CD14-positive monocyte (primary cell): Measurements from ENCODE around the gene FGD2. TPM values are rescaled to one million over a fixed set of nuclear protein-coding genes. Genes with fewer than 3 reads are reported as not detected.

Experiments used
- DNase-seq, 3 donors: peaks; one replicate each; pipeline ENCODE4 v3.0.0-alpha.2; 2011 to 2022
- H2AFZ ChIP-seq: 2 replicates; pipeline ENCODE4 v1.6.0; 2012; ENCODE audit warnings: mild to moderate bottlenecking, low read depth, low read length, inconsistent platforms; ENCODE audit not compliant: insufficient read depth, poor library complexity, severe bottlenecking
- H3K27ac ChIP-seq, 2 donors: 1 replicate in 1 of 2; 2 replicates in 1 of 2; pipeline ENCODE4 v1.5.1; 2012 to 2013; ENCODE audit warnings: low read length in 2 of 2, control low read depth in 1 of 2, inconsistent platforms in 1 of 2, low read depth in 1 of 2, mild to moderate bottlenecking in 1 of 2
- H3K27me3 ChIP-seq, 2 donors: one replicate each; pipeline versions ENCODE4 v1.6.0 to v1.6.1; 2011 to 2013; ENCODE audit warnings: low read length in 2 of 2; ENCODE audit not compliant: control insufficient read depth in 2 of 2, insufficient read depth in 2 of 2
- H3K36me3 ChIP-seq, 2 donors: replicated peaks in 1 of 2; 1 replicate in 1 of 2; 2 replicates in 1 of 2; pipeline versions ENCODE4 v1.5.1 to v1.6.1; 2012 to 2013; ENCODE audit warnings: low read length in 2 of 2, control low read depth in 1 of 2, inconsistent platforms in 1 of 2, mild to moderate bottlenecking in 1 of 2; ENCODE audit not compliant: insufficient read depth in 2 of 2, control insufficient read depth in 1 of 2
- H3K4me1 ChIP-seq, 2 donors: 1 replicate in 1 of 2; 2 replicates in 1 of 2; pipeline versions ENCODE4 v1.5.1 to v1.6.1; 2012 to 2013; ENCODE audit warnings: low read length in 2 of 2, control low read depth in 1 of 2, inconsistent platforms in 1 of 2, mild to moderate bottlenecking in 1 of 2, moderate library complexity in 1 of 2; ENCODE audit not compliant: insufficient read depth in 2 of 2, control insufficient read depth in 1 of 2
- H3K4me2 ChIP-seq: replicated peaks from 2 replicates; pipeline ENCODE3; 2012; ENCODE audit warnings: low read length, moderate library complexity, mild to moderate bottlenecking; ENCODE audit not compliant: poor library complexity, severe bottlenecking; ENCODE audit errors: extremely low read depth
- H3K4me3 ChIP-seq, 3 experiments: fragments of 200-600 bp in 1 of 3; sonication (generic) in 1 of 3; replicated peaks in 1 of 3; 1 replicate in 2 of 3; 2 replicates in 1 of 3; pipeline ENCODE4 v1.5.1; 2011 to 2013; ENCODE audit warnings: low read length in 3 of 3, mild to moderate bottlenecking in 3 of 3, control low read depth in 2 of 3, low read depth in 2 of 3, inconsistent platforms in 1 of 3, moderate library complexity in 1 of 3
- H3K79me2 ChIP-seq: 2 replicates; pipeline ENCODE4 v1.6.0; 2012; ENCODE audit warnings: mild to moderate bottlenecking, control low read depth, inconsistent platforms, low read length, moderate library complexity; ENCODE audit not compliant: insufficient read depth
- H3K9ac ChIP-seq: 2 replicates; pipeline ENCODE4 v1.6.0; 2017; ENCODE audit warnings: low read length, mild to moderate bottlenecking; ENCODE audit not compliant: insufficient read depth, poor library complexity, severe bottlenecking
- H3K9me3 ChIP-seq, 2 donors: replicated peaks in 1 of 2; 1 replicate in 1 of 2; 2 replicates in 1 of 2; pipeline versions ENCODE4 v1.5.1 to v1.6.1; 2012 to 2013; ENCODE audit warnings: low read length in 2 of 2, control low read depth in 1 of 2; ENCODE audit not compliant: control insufficient read depth in 1 of 2, insufficient read depth in 1 of 2
- H4K20me1 ChIP-seq: 2 replicates; pipeline ENCODE4 v1.6.0; 2012; ENCODE audit warnings: mild to moderate bottlenecking, low read length, control low read depth, moderate library complexity; ENCODE audit not compliant: insufficient read depth
- H3K27ac Mint-ChIP-seq, 7 donors: one replicate each; pipeline ENCODE4 v1.8.0; 2020; ENCODE audit warnings: mild to moderate bottlenecking in 7 of 7, mixed read lengths in 7 of 7, moderate library complexity in 6 of 7, inconsistent platforms in 2 of 7
- H3K27me3 Mint-ChIP-seq, 3 donors: one replicate each; pipeline ENCODE4 v1.8.0; 2021 to 2022; ENCODE audit warnings: low read depth in 3 of 3, mild to moderate bottlenecking in 3 of 3, mixed read lengths in 3 of 3, moderate library complexity in 3 of 3, inconsistent platforms in 1 of 3
- H3K36me3 Mint-ChIP-seq, 2 donors: one replicate each; pipeline ENCODE4 v1.8.0; 2020; ENCODE audit warnings: mixed read lengths in 2 of 2, inconsistent platforms in 1 of 2, mild to moderate bottlenecking in 1 of 2
- H3K4me1 Mint-ChIP-seq: one replicate; pipeline ENCODE4 v1.8.0; 2020; ENCODE audit warnings: mild to moderate bottlenecking, mixed read lengths
- H3K4me3 Mint-ChIP-seq, 2 donors: one replicate each; pipeline ENCODE4 v1.8.0; 2020; ENCODE audit warnings: mild to moderate bottlenecking in 2 of 2, mixed read lengths in 2 of 2, moderate library complexity in 1 of 2
- H3K9me3 Mint-ChIP-seq, 7 donors: one replicate each; pipeline ENCODE4 v1.8.0; 2020 to 2022; ENCODE audit warnings: mixed read lengths in 7 of 7, mild to moderate bottlenecking in 6 of 7, moderate library complexity in 6 of 7, inconsistent platforms in 2 of 7
- WGBS: methylation state at CpG from one replicate; pipeline ENCODE4 v1.1.5; 2013; ENCODE audit warnings: missing lambda C conversion rate; ENCODE audit not compliant: insufficient coverage; 5-methylcytosine and 5-hydroxymethylcytosine counted together
- intact Hi-C, 2 donors: fragments of 100-400 bp; cut with micrococcal nuclease; formaldehyde crosslinking; loops; one replicate each; pipeline versions ENCODE4 v1.15.0 to v1.15.1; 2023
- polyA plus RNA-seq, 3 donors: library from polyadenylated mRNA; depleted of rRNA in 1 of 3; unstranded in 2 of 3; stranded (reverse) in 1 of 3; fragments of 300-500 nt in 2 of 3; fragments of >200 nt in 1 of 3; fragmentation: Illumina TruSeq in 2 of 3; gene quantifications; 1 replicate in 2 of 3; 2 replicates in 1 of 3; pipeline ENCODE4 v1.2.3, GENCODE V29; 2012 to 2021
- TF ChIP-seq, protein P1 (sequence below): fragments of 200-600 bp; IDR thresholded peaks from one replicate; pipeline ENCODE4 v1.8.0; 2022; ENCODE audit warnings: antibody characterized with exemption, mild to moderate bottlenecking

Gene FGD2
- polyA plus RNA-seq, 3 donors = 25.3 to 356 (median 50.0) TPM

DNA sequence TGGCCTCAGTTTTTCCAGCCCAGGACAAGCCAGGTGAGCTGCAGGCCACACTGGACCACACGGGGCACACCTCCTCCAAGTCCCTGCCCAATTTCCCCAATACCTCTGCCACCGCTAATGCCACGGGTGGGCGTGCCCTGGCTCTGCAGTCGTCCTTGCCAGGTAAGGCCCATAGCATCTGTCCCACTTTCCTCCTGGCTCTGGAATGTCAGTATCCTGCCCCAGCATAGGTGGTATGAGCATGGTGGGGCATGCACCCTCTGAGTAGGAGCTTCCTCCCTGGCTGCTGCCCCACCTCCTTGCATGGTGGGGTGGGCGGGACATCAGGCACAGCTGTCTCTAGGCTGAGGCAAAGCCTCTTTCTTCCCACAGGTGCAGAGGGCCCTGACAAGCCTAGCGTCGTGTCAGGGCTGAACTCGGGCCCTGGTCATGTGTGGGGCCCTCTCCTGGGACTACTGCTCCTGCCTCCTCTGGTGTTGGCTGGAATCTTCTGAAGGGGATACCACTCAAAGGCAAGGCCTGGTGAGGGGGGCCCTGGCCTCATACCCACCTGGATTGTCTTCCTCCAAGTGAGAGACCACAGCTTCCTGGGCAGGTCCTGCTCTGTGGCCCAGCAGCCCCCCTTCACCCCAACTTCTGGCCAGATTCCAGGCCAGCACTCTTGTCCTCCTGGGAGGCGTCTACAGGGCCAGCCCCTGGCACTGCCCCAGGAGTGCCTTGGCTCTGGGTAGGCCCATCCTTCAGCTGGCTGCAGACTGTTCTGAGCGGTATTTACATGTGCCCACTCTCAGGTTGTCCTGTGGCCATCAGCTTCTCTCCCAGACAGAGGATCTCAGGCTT lies 41.8 kb upstream of the FGD2 start:
- H3K36me3 ChIP-seq = peaks cover 18% of the 10 kb centered on the region in 2 donors
- no peak for DNase-seq
- H3K9me3 ChIP-seq = no peaks in the 10 kb centered on the region
- H3K27ac Mint-ChIP-seq = peak overlapping the region; percentile 32 to 94 (median 90)
- H3K9me3 Mint-ChIP-seq = no peaks in the 10 kb centered on the region
- no peaks in the 10 kb centered on the region for H3K79me2 ChIP-seq
- intact Hi-C loops = loop anchor here (5.0 to 10.0 kb wide), 2 partner anchors 51 to 279 kb away; no protein-coding TSS in a partner anchor
- H3K4me2 ChIP-seq = no peak overlapping the region
- peaks cover 0 to 9% of the 10 kb centered on the region in 2 donors for H3K27me3 ChIP-seq
- H3K4me1 Mint-ChIP-seq = peaks cover 22% of the 10 kb centered on the region
- H3K27ac ChIP-seq = peak overlapping the region; percentile 24 to 51
- TF ChIP-seq, protein P1, sequence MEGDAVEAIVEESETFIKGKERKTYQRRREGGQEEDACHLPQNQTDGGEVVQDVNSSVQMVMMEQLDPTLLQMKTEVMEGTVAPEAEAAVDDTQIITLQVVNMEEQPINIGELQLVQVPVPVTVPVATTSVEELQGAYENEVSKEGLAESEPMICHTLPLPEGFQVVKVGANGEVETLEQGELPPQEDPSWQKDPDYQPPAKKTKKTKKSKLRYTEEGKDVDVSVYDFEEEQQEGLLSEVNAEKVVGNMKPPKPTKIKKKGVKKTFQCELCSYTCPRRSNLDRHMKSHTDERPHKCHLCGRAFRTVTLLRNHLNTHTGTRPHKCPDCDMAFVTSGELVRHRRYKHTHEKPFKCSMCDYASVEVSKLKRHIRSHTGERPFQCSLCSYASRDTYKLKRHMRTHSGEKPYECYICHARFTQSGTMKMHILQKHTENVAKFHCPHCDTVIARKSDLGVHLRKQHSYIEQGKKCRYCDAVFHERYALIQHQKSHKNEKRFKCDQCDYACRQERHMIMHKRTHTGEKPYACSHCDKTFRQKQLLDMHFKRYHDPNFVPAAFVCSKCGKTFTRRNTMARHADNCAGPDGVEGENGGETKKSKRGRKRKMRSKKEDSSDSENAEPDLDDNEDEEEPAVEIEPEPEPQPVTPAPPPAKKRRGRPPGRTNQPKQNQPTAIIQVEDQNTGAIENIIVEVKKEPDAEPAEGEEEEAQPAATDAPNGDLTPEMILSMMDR = no peak
- H3K4me3 Mint-ChIP-seq = peak overlapping the region in 1 of 2 donors; percentile 26
- peaks cover 20 to 21% of the 10 kb centered on the region in 2 donors for H3K36me3 Mint-ChIP-seq
- peaks cover 8% of the 10 kb centered on the region for H4K20me1 ChIP-seq
- no peak overlapping the region for H3K9ac ChIP-seq
- peak overlapping the region; percentile 62 for H2AFZ ChIP-seq
- H3K4me1 ChIP-seq = peaks cover 10 to 16% of the 10 kb centered on the region in 2 donors
- H3K4me3 ChIP-seq = no peak overlapping the region
- 33% methylated on average over 7 of the region's 11 CpGs for WGBS
- H3K27me3 Mint-ChIP-seq = peaks cover 18 to 19% (median 19%) of the 10 kb centered on the region in 3 donors

DNA sequence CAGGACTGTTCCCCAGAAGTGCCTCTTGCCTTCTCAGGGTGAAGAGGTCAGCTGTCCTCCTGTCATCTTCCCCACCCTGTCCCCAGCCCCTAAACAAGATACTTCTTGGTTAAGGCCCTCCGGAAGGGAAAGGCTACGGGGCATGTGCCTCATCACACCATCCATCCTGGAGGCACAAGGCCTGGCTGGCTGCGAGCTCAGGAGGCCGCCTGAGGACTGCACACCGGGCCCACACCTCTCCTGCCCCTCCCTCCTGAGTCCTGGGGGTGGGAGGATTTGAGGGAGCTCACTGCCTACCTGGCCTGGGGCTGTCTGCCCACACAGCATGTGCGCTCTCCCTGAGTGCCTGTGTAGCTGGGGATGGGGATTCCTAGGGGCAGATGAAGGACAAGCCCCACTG lies 41.1 kb upstream of the FGD2 start:
- peaks cover 11% of the 10 kb centered on the region for H4K20me1 ChIP-seq
- no peak for DNase-seq
- H3K27ac ChIP-seq = no peak overlapping the region
- Mint-ChIP-seq H3K27ac (peak overlapping the region in 6 of 7 donors; percentile 71 to 94 (median 81)), H3K4me1 (peaks cover 22% of the 10 kb centered on the region), H3K36me3 (peaks cover 27 to 28% of the 10 kb centered on the region in 2 donors), H3K9me3 (no peaks in the 10 kb centered on the region), H3K4me3 (no peak overlapping the region), H3K27me3 (peaks cover 18 to 19% (median 19%) of the 10 kb centered on the region in 3 donors)
- H2AFZ ChIP-seq = peak overlapping the region; percentile 62
- H3K4me2 ChIP-seq = no peak overlapping the region
- TF ChIP-seq, protein P1 = no peak
- peaks cover 0 to 9% of the 10 kb centered on the region in 2 donors for H3K27me3 ChIP-seq
- no peaks in the 10 kb centered on the region for H3K9me3 ChIP-seq
- WGBS = 100% methylated on average over 1 of the region's 6 CpGs
- no peak overlapping the region for H3K4me3 ChIP-seq
- no peak overlapping the region for H3K9ac ChIP-seq
- intact Hi-C loops = loop anchor here (5.0 to 10.0 kb wide), 2 partner anchors 50 to 278 kb away; no protein-coding TSS in a partner anchor
- peaks cover 25% of the 10 kb centered on the region in 2 donors for H3K36me3 ChIP-seq
- H3K79me2 ChIP-seq = no peaks in the 10 kb centered on the region
- H3K4me1 ChIP-seq = peaks cover 10 to 16% of the 10 kb centered on the region in 2 donors
